ENCODE results near the gene TTC23L. TPM values are rescaled to one million over a fixed set of nuclear protein-coding genes. Genes with fewer than 3 reads are reported as not detected.

Gene TTC23L
- total and polyA plus RNA-seq, 2 experiments from 2014 or later, result 0.98 to 1.2 TPM

DNA sequence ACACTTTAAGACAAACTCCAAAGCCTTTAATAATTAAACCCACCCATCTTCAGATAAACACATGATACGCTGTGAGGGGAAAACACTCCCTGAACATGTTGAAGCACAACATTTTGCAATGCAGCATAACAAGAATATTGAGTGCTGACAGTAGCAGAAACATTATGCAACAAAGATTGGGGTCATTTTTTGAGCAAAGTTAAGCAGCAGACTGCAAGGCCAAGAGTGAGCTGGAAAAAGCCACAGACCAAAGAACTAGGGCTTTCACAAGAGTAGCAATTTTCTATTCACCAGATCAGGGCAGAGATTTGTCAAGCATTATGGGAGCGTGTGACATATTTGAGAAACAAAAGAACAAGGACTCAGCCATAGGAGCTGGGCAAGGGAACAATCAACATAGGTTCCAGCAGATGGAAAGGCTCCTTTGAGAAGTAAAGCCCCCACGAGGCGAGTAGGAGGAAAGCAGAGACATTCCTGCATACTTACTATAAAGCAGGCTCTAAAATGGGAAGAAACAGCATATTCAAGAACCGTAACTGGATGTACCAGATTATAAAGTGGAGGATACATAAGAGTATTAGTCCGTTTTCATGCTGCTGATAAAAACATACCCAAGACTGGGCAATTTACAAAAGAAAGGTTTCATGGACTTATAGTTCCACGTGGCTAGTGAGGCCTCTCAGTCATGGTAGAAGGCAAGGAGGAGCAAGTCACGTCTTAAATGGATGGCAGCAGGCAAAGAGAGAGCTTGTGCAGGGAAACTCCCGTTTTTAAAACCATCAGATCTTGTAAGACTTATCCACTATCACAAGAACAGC, 4.8 kb upstream of the TTC23L start:
- H3K4me1 ChIP-seq (ENCODE audit: low read depth), result no peaks in the 10 kb centered on the region
- peak in 1 of 2 donors; percentile 76 for DNase-seq (ENCODE audit: low read depth in 1 of 2, low spot score in 1 of 2)
- H3K4me3 ChIP-seq, result no peak overlapping the region
- TF ChIP-seq, protein P1, sequence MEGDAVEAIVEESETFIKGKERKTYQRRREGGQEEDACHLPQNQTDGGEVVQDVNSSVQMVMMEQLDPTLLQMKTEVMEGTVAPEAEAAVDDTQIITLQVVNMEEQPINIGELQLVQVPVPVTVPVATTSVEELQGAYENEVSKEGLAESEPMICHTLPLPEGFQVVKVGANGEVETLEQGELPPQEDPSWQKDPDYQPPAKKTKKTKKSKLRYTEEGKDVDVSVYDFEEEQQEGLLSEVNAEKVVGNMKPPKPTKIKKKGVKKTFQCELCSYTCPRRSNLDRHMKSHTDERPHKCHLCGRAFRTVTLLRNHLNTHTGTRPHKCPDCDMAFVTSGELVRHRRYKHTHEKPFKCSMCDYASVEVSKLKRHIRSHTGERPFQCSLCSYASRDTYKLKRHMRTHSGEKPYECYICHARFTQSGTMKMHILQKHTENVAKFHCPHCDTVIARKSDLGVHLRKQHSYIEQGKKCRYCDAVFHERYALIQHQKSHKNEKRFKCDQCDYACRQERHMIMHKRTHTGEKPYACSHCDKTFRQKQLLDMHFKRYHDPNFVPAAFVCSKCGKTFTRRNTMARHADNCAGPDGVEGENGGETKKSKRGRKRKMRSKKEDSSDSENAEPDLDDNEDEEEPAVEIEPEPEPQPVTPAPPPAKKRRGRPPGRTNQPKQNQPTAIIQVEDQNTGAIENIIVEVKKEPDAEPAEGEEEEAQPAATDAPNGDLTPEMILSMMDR (IDR thresholded peaks at IDR 0.05; ENCODE audit: low read depth, low read length), result peak; percentile 10
- H3K36me3 ChIP-seq, result no peaks in the 10 kb centered on the region
- no peaks in the 10 kb centered on the region for H3K9me3 ChIP-seq (ENCODE audit: low read depth)
- H3K27ac ChIP-seq, result no peak overlapping the region
- no peaks in the 10 kb centered on the region for H3K27me3 ChIP-seq

DNA sequence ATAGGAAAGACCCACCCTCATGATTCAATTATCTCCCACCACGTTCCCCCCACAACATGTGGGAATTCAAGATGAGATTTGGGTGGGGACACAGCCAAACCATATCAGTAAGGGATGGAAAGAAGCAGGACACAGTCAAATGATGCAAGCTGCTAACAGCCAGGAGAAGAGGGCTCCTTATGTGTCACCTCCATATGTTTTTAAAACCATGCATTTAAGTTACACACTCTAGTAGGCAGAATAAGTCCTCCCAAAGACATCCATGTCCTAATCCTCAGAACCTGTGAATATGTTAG, 4.2 kb upstream of the TTC23L start:
- Histone ChIP-seq H3K27me3 (no peaks in the 10 kb centered on the region), H3K4me1 (ENCODE audit: low read depth) (no peaks in the 10 kb centered on the region), H3K27ac (no peak overlapping the region), H3K9me3 (ENCODE audit: low read depth) (no peaks in the 10 kb centered on the region), H3K36me3 (no peaks in the 10 kb centered on the region), H3K4me3 (no peak overlapping the region)
- TF ChIP-seq, protein P1 (IDR thresholded peaks at IDR 0.05; ENCODE audit: low read depth, low read length), result no peak
- DNase-seq (ENCODE audit: low read depth in 1 of 2, low spot score in 1 of 2), result no peak

DNA sequence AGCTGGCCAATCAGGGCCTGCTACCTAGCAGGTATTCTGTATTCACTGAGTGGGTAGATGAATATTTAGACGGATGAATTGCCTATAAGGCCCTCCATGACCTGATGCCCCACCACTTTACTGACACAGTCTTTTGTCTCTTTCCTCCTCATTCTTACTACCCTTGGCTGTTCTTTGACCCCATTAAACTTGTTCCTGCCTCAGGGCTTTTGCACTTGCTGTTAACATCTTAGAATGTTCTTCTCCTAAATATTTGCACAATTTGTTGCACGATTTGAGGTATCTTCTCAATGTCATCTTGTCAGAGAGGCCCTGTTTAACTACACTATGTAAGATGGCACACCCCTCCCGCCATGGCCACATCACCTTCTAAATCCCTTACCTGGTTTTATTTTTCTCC, 3.3 kb upstream of the TTC23L start:
- Histone ChIP-seq H3K36me3 (no peaks in the 10 kb centered on the region), H3K27me3 (no peaks in the 10 kb centered on the region), H3K27ac (no peak overlapping the region), H3K4me3 (no peak overlapping the region), H3K4me1 (ENCODE audit: low read depth) (no peaks in the 10 kb centered on the region), H3K9me3 (ENCODE audit: low read depth) (no peaks in the 10 kb centered on the region)
- TF ChIP-seq, protein P1 (IDR thresholded peaks at IDR 0.05; ENCODE audit: low read depth, low read length), result no peak
- DNase-seq (ENCODE audit: low read depth in 1 of 2, low spot score in 1 of 2), result no peak

DNA sequence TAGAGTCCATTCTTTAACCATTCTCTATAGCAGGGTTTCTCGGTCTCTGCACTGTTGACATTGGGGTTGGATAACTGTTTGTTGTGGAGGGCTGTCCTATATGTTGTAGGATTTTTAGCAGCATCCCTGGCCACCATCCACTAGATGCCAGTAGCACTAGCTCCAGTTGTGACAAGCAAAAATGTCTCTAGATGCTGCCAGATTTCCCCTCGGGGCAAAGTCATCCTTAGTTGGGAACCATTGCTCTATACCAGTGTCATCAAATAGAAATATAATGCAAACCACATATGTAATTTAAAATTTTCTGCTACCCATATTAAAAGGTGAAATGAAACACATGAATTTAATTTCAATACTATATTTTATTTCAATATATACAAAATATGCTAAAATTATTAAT, 2.9 kb downstream of the TTC23L start:
- Histone ChIP-seq H3K4me3 (no peak overlapping the region), H3K27me3 (no peaks in the 10 kb centered on the region), H3K27ac (no peak overlapping the region), H3K36me3 (no peaks in the 10 kb centered on the region), H3K9me3 (ENCODE audit: low read depth) (no peaks in the 10 kb centered on the region), H3K4me1 (ENCODE audit: low read depth) (no peaks in the 10 kb centered on the region)
- TF ChIP-seq, protein P1 (IDR thresholded peaks at IDR 0.05; ENCODE audit: low read depth, low read length), result no peak
- DNase-seq (ENCODE audit: low read depth in 1 of 2, low spot score in 1 of 2), result no peak

DNA sequence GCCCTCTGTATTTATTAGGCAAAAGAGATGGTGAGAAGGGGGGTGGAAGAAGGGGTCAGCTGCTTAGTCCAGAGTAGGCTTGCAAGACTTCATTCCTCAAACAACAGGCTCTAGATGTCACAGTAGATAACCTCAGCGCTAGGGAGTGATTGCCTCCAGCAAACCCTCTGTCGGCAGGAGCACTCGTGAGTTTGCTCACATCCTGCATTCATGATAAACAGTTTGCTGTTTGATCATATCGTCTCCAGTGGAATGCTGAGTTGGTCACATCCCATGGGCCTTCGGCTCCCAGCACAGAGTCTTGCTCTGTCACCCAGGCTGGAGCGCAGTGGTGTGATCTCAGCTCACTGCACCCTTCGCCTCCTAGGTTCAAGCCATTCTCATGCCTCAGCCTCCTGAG, 3.6 kb downstream of the TTC23L start:
- no peaks in the 10 kb centered on the region for H3K9me3 ChIP-seq (ENCODE audit: low read depth)
- TF ChIP-seq, protein P1 (IDR thresholded peaks at IDR 0.05; ENCODE audit: low read depth, low read length), result no peak
- no peak for DNase-seq (ENCODE audit: low read depth in 1 of 2, low spot score in 1 of 2)
- H3K27me3 ChIP-seq, result no peaks in the 10 kb centered on the region
- H3K4me1 ChIP-seq (ENCODE audit: low read depth), result no peaks in the 10 kb centered on the region
- H3K36me3 ChIP-seq, result no peaks in the 10 kb centered on the region
- H3K4me3 ChIP-seq, result no peak overlapping the region
- no peak overlapping the region for H3K27ac ChIP-seq
